Stimulated activated CD4-positive, alpha-beta T cell treated with anti-CD3 and anti-CD28 coated beads, Interleukin-1b, Interleukin-23, amount 100 ng/mL, for 48 hours (primary cell): Measurements from ENCODE around the gene BDH1.

Source experiments
- DNase-seq: peaks from one replicate; pipeline ENCODE4 v3.0.0-alpha.2; 2020

BDH1 gene

DNA sequence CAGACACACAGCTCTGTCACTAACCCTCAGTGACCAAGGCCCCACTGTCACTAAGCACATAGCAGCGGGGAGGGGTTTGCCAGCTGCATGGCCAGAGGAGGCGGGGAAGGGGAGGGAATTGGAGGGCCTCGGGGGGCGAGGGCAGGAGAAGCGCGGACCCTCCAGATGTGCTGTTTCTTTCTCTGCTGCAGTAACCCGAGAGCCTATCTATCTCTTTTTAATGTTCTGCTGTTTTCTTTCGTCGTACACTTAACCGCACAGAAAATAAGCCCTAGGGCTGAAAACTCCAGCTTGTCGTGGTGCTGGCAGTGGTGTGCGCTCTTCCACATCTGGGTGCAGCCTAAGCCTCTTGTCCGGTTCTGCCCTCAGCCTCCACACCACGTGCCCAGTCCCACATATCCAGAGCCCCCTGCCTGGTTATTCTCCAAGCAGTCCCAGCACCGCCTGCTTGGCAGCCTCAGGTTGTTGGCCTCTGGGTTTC lies 51.1 kb downstream of the BDH1 start:
- no peak for DNase-seq

- DNase-seq, result no peak
Measured at GRCh38 chr3:197504229-197504628, 51.5 kb downstream of the BDH1 start.

DNA sequence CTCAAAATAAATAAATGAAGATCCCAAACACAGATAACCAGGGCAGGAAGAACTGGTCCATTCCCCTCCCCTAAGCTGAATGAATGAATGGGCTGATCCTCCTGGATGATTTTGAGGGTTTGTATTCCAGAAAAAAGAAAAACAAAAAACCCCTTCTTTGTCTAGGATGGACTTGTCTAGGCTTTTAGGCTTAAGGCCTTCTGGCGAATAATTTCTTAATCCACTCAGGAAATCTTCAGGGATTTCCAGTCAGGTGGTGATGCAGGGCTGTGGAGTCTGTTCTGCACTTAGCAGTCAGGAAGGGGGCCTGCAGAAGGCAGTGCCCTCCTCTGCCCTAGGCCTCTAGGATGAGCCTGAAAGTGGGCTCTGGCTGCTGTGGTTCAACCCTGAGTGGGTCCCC lies 52.1 kb downstream of the BDH1 start:
- no peak for DNase-seq

- DNase-seq, result peak; percentile 73
Measured at GRCh38 chr3:197501879-197502620, 53.7 kb downstream of the BDH1 start.

DNA sequence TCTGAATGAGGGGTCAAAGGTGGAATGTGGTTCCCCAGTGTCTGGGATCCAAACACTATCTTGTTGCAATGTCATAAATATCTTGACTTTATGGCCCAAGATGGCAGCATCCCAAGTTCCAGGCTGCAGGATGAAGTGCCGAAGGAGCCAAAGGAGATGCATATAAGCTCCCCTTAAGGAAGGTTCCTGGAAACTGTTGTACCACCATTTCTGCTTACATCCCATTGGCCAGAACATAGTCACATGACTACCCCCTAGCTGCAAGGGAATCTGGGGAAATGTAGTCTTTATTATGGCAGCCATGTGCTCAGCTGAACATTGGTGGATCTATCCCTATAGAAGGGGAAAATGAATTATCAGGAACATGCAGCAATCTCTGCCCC lies 54.3 kb downstream of the BDH1 start:
- no peak for DNase-seq

DNA sequence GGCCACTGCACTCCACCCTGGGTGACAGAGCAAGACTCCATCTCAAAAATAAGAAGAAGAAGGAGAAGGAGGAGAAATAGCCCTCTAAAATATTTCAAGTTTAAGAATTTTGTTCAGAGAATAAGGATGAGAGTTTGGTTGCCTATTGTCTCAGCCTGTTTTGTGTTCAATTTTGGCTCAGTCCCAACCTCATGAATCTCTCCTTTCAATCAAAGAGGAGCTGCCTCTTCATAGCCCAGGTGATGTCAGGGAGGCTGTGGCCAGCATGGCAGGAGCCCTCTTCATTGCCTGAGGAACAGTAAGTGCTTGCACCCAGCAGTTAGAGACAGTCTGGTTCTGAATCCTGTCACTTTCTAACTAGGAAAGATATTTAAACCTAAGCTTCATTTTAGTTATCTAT lies 55.0 kb downstream of the BDH1 start:
- no peak for DNase-seq

DNA sequence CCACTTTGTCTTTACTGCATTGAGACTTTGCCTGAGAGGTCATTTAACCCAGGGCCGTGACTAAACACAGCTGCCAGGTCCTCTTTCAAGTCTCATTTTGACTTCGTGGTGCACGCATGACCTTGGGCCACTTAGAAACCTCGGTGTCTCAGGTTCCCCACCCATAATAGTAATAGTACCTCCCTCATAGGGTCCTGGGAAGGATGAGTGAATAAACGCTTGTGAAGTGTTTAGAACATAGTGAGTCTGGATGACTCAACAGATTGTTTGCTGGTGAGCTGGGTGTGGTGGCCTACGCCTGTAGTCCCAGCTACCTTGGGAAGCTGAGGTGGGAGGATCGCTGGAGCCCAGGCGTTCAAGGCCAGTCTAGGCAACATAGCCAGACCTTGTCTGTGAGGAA lies 56.3 kb downstream of the BDH1 start:
- no peak for DNase-seq

DNA sequence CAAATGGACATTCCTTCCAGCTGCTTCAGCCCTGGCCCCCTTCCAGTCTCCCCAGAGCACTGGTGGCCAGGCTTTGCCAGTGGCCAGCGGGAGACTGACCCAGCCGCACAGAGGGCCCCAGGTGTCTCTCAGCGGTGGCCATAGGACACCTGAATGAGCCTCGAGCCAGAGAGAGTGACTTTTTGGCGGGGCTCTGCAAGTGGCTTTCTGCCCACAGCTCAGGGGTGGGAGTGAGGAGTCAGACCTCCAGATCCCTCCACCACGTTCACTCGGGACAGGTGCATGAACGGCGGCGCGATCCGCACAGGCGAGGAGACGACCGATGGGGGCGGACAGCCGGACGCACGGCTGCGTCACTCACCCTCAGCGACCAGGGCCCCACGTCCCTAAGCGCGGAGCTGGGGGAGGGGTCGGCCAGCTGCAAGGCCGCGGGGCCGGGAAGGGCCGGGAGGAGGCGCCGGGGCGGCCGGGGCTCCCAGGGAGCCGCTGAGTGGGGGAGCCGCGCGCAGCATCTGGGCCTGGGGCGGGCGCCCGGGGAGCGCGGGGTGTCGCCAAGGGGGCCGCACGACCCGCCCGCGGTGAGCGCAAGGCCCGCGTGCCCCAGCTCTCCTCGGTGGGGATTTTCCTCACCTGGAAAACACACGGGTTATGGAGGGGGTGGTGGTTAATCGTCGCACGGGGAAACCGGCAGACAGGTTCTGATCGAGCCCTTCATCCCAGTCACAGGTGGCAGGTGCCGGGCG lies 57.1 kb downstream of the BDH1 start:
- DNase-seq, result no peak

DNA sequence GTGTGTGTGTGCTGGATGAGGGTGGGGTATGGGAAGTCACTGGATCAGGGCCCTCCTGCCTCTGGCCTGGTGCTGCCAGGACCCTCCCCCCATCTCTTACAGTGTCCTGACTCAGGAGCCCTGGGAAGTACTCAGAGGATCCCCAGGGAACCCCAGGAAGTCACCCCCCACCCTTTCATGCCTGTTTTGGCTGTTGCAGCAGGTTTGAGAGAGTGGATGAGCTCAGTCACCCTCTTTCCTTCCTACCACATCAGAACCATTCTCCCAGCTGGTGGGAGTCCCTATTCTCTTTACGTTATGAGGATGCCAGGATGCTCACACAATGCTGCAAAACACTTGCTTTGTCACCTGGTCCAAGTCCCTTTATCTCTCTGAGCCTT lies 59.0 kb downstream of the BDH1 start:
- no peak for DNase-seq

DNA sequence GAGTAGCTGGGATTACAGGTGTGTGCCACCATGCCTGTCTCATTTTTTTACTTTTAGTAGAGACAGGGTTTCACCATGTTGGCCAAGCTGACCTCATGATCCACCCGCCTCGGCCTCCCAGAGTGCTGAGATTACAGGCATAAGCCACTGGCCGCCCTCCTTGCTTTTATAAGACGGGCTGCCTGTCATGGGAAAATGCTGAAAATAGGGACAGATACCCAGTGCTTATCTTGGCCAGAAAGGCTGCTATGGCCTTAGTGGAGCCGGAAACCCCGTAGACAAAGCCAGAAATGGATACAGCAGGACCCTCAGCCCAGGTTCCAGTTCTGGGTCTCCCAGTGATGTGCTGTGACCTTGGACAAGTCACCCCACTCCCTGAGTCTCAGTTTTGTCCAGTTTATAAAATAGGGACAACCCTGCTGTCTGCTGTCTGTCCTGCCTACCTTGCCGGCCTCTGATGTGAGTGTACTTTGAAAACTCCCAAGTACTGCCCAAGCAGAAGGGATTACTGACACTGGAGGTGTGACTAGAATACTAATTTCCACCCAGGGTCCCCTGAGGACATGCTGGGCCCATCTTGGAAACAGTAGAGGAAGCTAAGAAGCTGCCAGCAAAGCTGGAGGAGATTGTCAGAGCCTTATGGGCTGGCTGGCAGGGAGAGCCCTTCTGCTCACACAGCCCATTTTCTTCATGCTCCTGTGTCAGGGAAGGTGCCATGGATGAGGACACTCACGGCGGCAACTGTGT lies 59.6 kb downstream of the BDH1 start:
- no peak for DNase-seq

GRCh38 chr3:197495499-197495898 lies 60.3 kb downstream of the BDH1 start:
- DNase-seq, result no peak

- DNase-seq, result no peak
Measured at GRCh38 chr3:197495059-197495455, 60.7 kb downstream of the BDH1 start.

- DNase-seq, result no peak
Measured at GRCh38 chr3:197494366-197495058, 61.3 kb downstream of the BDH1 start.

GRCh38 chr3:197493049-197493448 lies 62.7 kb downstream of the BDH1 start:
- no peak for DNase-seq

- no peak for DNase-seq
Measured at GRCh38 chr3:197491923-197492664, 63.7 kb downstream of the BDH1 start.

DNA sequence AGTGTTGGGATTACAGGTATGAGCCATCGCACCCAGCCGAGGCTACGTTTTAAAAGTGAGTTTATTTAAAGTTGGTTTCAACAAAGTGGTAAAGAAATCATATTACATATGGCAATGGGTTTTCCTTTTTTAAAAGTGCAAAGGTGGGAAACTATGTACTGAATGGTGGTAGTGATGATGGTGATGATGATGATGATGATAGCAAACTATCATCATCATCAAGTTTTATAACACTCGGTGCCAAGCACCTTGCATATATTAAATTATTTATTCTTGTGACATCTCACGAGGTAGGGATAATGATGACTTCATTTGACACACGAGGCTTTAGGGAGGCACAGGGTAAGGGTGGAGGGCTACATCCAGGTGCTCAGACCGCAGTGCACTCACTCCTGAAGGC lies 64.3 kb downstream of the BDH1 start:
- DNase-seq, result no peak

GRCh38 chr3:197490098-197491058 lies 65.4 kb downstream of the BDH1 start:
- no peak for DNase-seq

GRCh38 chr3:197487911-197488391 lies 67.8 kb downstream of the BDH1 start:
- DNase-seq, result no peak

DNA sequence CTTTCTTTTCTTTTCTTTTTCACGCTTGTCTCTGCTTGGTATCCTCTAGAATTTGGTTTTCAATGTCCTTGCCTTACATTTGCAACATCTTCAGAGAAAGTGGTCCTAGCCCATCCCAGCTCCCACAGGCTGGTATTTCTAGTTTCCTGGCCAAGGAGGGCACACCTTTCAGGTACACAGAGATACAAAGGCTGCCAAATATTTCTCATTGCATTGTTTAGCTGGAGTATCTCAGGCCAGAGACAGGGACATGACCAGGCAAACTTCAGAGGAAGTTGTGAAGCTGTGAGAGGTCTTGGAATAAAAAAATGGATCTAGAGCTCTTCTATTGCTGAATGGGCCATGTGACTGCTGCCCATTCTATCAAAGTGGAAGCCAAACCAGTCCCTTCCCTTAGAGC lies 68.9 kb downstream of the BDH1 start:
- DNase-seq, result no peak

DNA sequence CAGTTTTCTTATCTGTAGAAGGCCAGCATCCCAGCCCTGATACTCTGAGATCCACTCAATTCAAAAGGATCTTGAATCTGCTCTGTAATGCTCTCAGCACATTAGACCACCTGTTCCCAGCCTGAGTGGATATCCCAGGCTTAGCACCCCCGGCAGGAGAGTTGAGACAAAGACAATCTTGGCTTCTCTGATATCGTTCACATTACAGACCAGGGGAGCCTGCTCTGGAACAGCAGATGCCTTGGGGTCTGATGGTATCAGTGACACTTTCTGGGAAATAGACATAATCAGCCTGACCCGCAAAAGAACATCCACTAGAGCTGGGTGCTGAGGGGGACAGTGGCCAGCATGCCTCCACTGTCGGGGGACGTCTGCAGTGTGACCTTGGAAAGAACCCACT lies 70.6 kb downstream of the BDH1 start:
- no peak for DNase-seq
